ENCODE results near the gene CCR5.

Gene CCR5

DNA sequence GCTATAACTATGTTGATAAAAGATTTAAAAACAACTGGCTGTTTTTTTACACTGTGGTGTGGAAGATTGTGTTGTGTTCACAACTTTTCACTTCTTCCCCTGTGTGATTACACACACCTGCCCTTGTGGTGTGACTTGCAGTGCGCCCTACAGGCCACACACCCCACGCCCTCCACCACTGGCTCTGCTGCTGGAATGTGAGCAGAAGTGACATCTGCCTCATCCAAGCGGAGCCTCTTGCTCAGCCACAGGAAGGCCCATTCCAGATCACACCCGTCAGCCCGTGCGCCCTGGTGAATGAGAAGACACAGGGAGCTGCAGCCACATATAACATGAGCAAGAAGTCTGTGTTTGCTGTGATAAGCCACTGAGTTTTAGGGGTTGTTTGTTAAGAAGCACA is 9.8 kb upstream of the CCR5 start:
- Histone ChIP-seq H3K9ac (ENCODE audit: low read length) (no peak overlapping the region), H3K27ac (ENCODE audit: low read depth, low read length) (no peak overlapping the region), H3K4me3 (ENCODE audit: low read depth in 1 of 2, low read length in 2 of 2) (no peak overlapping the region), H3K36me3 (ENCODE audit: insufficient read depth, low read length) (no peaks in the 10 kb centered on the region), H3K9me3 (ENCODE audit: low read length) (no peaks in the 10 kb centered on the region), H3K4me1 (ENCODE audit: insufficient read depth, low read length) (no peaks in the 10 kb centered on the region), H3K27me3 (ENCODE audit: control insufficient read depth in 1 of 2, insufficient read depth in 2 of 2, low read length in 2 of 2) (no peaks in the 10 kb centered on the region)

DNA sequence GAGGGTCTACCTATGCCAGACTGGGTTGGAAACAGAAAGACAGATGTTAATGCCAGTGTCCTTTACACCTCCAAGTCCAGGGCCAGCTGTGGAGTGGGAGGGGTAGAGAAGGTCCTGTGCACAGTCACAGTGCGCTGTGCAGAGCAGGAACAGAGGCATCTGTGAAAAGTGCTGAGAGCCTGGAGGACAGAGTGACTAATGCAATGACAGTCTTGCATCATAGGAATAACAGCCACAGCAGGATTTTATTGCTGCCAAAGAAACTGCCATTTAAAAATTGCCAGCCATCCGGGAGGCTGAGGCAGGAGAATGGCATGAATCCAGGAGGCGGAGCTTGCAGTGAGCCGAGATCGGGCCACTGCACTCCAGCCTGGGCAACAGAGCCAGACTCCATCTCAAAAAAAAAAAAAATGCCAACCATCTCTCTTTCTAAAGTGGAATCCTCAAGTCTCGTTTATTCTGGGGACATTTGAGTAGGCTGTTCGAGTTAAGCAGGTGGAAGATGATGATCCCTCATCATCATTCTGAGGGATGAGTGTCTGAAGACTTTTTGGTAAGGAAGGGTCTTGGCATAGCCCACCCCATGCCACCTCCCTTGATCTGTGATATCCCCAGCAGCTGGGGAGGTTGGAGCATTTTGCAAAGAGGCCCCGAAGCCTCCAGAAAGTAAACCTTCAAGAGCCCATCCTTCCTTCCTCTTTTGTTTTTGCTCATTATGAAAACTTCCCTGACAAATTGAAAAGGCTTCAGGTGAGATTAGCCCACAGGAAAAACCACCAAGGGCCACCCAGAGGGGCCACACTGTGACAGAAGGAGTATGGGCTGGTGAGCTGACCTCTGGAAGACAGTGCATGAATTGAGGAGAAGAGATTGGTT is 9.1 kb upstream of the CCR5 start:
- Histone ChIP-seq H3K9me3 (ENCODE audit: low read length) (no peaks in the 10 kb centered on the region), H3K27ac (ENCODE audit: low read depth, low read length) (no peak overlapping the region), H3K27me3 (ENCODE audit: control insufficient read depth in 1 of 2, insufficient read depth in 2 of 2, low read length in 2 of 2) (no peaks in the 10 kb centered on the region), H3K4me1 (ENCODE audit: insufficient read depth, low read length) (no peaks in the 10 kb centered on the region), H3K36me3 (ENCODE audit: insufficient read depth, low read length) (no peaks in the 10 kb centered on the region), H3K9ac (ENCODE audit: low read length) (no peak overlapping the region), H3K4me3 (ENCODE audit: low read depth in 1 of 2, low read length in 2 of 2) (no peak overlapping the region)

- Histone ChIP-seq H3K4me3 (ENCODE audit: low read depth in 1 of 2, low read length in 2 of 2) (no peak overlapping the region), H3K9ac (ENCODE audit: low read length) (no peak overlapping the region), H3K9me3 (ENCODE audit: low read length) (no peaks in the 10 kb centered on the region), H3K27ac (ENCODE audit: low read depth, low read length) (no peak overlapping the region), H3K4me1 (ENCODE audit: insufficient read depth, low read length) (no peaks in the 10 kb centered on the region), H3K27me3 (ENCODE audit: control insufficient read depth in 1 of 2, insufficient read depth in 2 of 2, low read length in 2 of 2) (no peaks in the 10 kb centered on the region), H3K36me3 (ENCODE audit: insufficient read depth, low read length) (no peaks in the 10 kb centered on the region)
These were observed 5.7 kb upstream of the CCR5 start for GRCh38 chr3:46365041-46365440.

DNA sequence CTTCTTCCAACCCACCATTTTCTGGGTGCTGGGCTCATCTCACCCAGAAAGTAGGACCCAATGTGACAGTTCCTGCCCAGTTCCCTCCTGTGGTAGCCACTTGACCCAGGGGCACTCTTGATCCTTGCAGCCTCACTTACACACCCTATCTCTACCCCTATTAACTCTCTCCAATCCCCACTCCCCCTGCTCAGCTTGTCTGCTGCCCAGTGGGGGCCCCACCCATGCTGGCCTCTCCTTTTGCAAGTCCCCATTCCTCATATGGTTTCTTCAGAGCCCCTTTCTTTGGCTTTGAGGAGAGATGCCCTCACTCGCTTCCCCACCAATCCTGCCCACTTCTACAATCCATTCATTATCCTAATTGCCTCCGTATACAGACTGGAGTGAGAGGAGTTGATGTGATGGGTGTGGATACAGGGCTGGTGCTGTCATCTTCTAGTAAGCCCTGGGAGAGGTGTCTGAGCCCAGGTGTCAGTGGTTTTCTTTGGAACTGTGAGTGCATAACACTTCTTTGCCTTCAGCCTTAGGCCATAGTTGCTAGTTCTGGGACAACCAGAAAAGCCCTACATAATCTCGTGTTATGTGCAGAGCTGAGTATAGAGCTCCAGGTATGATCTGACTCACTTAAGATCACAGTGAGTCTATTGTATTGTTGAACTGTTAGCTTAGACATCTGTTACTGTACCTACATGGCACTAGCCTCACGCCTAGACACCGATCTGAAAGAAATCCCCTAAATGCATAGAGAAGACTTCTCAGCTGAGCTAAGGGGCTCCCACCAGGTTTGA is 4.8 kb upstream of the CCR5 start:
- Histone ChIP-seq H3K36me3 (ENCODE audit: insufficient read depth, low read length) (no peaks in the 10 kb centered on the region), H3K9ac (ENCODE audit: low read length) (no peak overlapping the region), H3K27me3 (ENCODE audit: control insufficient read depth in 1 of 2, insufficient read depth in 2 of 2, low read length in 2 of 2) (no peaks in the 10 kb centered on the region), H3K4me3 (ENCODE audit: low read depth in 1 of 2, low read length in 2 of 2) (no peak overlapping the region), H3K9me3 (ENCODE audit: low read length) (no peaks in the 10 kb centered on the region), H3K4me1 (ENCODE audit: insufficient read depth, low read length) (no peaks in the 10 kb centered on the region), H3K27ac (ENCODE audit: low read depth, low read length) (no peak overlapping the region)

- H3K36me3 ChIP-seq (ENCODE audit: insufficient read depth, low read length): no peaks in the 10 kb centered on the region
- no peaks in the 10 kb centered on the region for H3K27me3 ChIP-seq (ENCODE audit: control insufficient read depth in 1 of 2, insufficient read depth in 2 of 2, low read length in 2 of 2)
- no peak overlapping the region for H3K4me3 ChIP-seq (ENCODE audit: low read depth in 1 of 2, low read length in 2 of 2)
- no peaks in the 10 kb centered on the region for H3K9me3 ChIP-seq (ENCODE audit: low read length)
- no peaks in the 10 kb centered on the region for H3K4me1 ChIP-seq (ENCODE audit: insufficient read depth, low read length)
- H3K27ac ChIP-seq (ENCODE audit: low read depth, low read length): no peak overlapping the region
- H3K9ac ChIP-seq (ENCODE audit: low read length): no peak overlapping the region
These were observed 2.9 kb upstream of the CCR5 start for GRCh38 chr3:46367811-46368210.

DNA sequence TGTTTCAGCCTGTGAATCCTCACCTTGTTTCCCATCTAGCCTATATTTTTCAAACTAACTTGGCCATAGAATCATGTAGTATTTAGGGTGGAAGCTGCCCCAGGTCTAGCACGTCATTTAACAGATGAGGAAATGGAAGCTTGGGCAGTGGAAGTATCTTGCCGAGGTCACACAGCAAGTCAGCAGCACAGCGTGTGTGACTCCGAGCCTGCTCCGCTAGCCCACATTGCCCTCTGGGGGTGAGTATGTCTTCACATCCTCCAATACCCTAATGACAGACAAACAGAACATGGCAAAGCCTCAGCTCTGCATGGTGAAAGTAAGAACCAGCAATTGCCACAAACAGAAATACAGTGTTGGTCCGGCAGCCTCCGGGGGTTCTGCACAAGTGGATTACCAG is 2.2 kb upstream of the CCR5 start:
- no peaks in the 10 kb centered on the region for H3K9me3 ChIP-seq (ENCODE audit: low read length)
- H3K36me3 ChIP-seq (ENCODE audit: insufficient read depth, low read length): no peaks in the 10 kb centered on the region
- H3K4me3 ChIP-seq (ENCODE audit: low read depth in 1 of 2, low read length in 2 of 2): no peak overlapping the region
- no peak overlapping the region for H3K9ac ChIP-seq (ENCODE audit: low read length)
- no peak overlapping the region for H3K27ac ChIP-seq (ENCODE audit: low read depth, low read length)
- no peaks in the 10 kb centered on the region for H3K27me3 ChIP-seq (ENCODE audit: control insufficient read depth in 1 of 2, insufficient read depth in 2 of 2, low read length in 2 of 2)
- H3K4me1 ChIP-seq (ENCODE audit: insufficient read depth, low read length): no peaks in the 10 kb centered on the region

DNA sequence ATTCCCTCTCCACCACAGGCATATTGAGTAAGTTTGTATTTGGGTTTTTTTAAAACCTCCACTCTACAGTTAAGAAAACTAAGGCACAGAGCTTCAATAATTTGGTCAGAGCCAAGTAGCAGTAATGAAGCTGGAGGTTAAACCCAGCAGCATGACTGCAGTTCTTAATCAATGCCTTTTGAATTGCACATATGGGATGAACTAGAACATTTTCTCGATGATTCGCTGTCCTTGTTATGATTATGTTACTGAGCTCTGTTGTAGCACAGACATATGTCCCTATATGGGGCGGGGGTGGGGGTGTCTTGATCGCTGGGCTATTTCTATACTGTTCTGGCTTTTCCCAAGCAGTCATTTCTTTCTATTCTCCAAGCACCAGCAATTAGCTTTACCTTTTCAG is 1.6 kb upstream of the CCR5 start:
- H3K36me3 ChIP-seq (ENCODE audit: insufficient read depth, low read length): no peaks in the 10 kb centered on the region
- no peak overlapping the region for H3K4me3 ChIP-seq (ENCODE audit: low read depth in 1 of 2, low read length in 2 of 2)
- H3K9ac ChIP-seq (ENCODE audit: low read length): no peak overlapping the region
- H3K27ac ChIP-seq (ENCODE audit: low read depth, low read length): no peak overlapping the region
- no peaks in the 10 kb centered on the region for H3K9me3 ChIP-seq (ENCODE audit: low read length)
- H3K4me1 ChIP-seq (ENCODE audit: insufficient read depth, low read length): no peaks in the 10 kb centered on the region
- H3K27me3 ChIP-seq (ENCODE audit: control insufficient read depth in 1 of 2, insufficient read depth in 2 of 2, low read length in 2 of 2): no peaks in the 10 kb centered on the region

GRCh38 chr3:46369675-46370132 is 1.0 kb upstream of the CCR5 start:
- no peak overlapping the region for H3K4me3 ChIP-seq (ENCODE audit: low read depth in 1 of 2, low read length in 2 of 2)
- no peaks in the 10 kb centered on the region for H3K27me3 ChIP-seq (ENCODE audit: control insufficient read depth in 1 of 2, insufficient read depth in 2 of 2, low read length in 2 of 2)
- H3K27ac ChIP-seq (ENCODE audit: low read depth, low read length): no peak overlapping the region
- H3K4me1 ChIP-seq (ENCODE audit: insufficient read depth, low read length): no peaks in the 10 kb centered on the region
- H3K9me3 ChIP-seq (ENCODE audit: low read length): no peaks in the 10 kb centered on the region
- no peak overlapping the region for H3K9ac ChIP-seq (ENCODE audit: low read length)
- H3K36me3 ChIP-seq (ENCODE audit: insufficient read depth, low read length): no peaks in the 10 kb centered on the region

DNA sequence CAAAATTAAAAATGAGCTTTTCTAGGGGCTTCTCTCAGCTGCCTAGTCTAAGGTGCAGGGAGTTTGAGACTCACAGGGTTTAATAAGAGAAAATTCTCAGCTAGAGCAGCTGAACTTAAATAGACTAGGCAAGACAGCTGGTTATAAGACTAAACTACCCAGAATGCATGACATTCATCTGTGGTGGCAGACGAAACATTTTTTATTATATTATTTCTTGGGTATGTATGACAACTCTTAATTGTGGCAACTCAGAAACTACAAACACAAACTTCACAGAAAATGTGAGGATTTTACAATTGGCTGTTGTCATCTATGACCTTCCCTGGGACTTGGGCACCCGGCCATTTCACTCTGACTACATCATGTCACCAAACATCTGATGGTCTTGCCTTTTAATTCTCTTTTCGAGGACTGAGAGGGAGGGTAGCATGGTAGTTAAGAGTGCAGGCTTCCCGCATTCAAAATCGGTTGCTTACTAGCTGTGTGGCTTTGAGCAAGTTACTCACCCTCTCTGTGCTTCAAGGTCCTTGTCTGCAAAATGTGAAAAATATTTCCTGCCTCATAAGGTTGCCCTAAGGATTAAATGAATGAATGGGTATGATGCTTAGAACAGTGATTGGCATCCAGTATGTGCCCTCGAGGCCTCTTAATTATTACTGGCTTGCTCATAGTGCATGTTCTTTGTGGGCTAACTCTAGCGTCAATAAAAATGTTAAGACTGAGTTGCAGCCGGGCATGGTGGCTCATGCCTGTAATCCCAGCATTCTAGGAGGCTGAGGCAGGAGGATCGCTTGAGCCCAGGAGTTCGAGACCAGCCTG is 984 bp downstream of the CCR5 start:
- Histone ChIP-seq H3K27ac (ENCODE audit: low read depth, low read length) (no peak overlapping the region), H3K27me3 (ENCODE audit: control insufficient read depth in 1 of 2, insufficient read depth in 2 of 2, low read length in 2 of 2) (no peaks in the 10 kb centered on the region), H3K4me1 (ENCODE audit: insufficient read depth, low read length) (no peaks in the 10 kb centered on the region), H3K4me3 (ENCODE audit: low read depth in 1 of 2, low read length in 2 of 2) (no peak overlapping the region), H3K9ac (ENCODE audit: low read length) (no peak overlapping the region), H3K36me3 (ENCODE audit: insufficient read depth, low read length) (no peaks in the 10 kb centered on the region), H3K9me3 (ENCODE audit: low read length) (no peaks in the 10 kb centered on the region)

GRCh38 chr3:46372492-46373359 is 2.0 kb downstream of the CCR5 start:
- no peaks in the 10 kb centered on the region for H3K27me3 ChIP-seq (ENCODE audit: control insufficient read depth in 1 of 2, insufficient read depth in 2 of 2, low read length in 2 of 2)
- H3K4me1 ChIP-seq (ENCODE audit: insufficient read depth, low read length): no peaks in the 10 kb centered on the region
- no peak overlapping the region for H3K27ac ChIP-seq (ENCODE audit: low read depth, low read length)
- no peaks in the 10 kb centered on the region for H3K36me3 ChIP-seq (ENCODE audit: insufficient read depth, low read length)
- H3K9me3 ChIP-seq (ENCODE audit: low read length): no peaks in the 10 kb centered on the region
- no peak overlapping the region for H3K9ac ChIP-seq (ENCODE audit: low read length)
- no peak overlapping the region for H3K4me3 ChIP-seq (ENCODE audit: low read depth in 1 of 2, low read length in 2 of 2)

All from muscle layer of colon (tissue), 2 donors.